Vagina (tissue), 2 donors: Measurements from ENCODE around the gene EVC.

ENCODE experiments used
- POLR2A ChIP-seq, 2 donors: fragments of 450-650 bp; IDR thresholded peaks; one replicate each; pipeline ENCODE4 v1.6.1; 2017; ENCODE audit warnings: antibody characterized with exemption in 2 of 2, mild to moderate bottlenecking in 2 of 2, moderate library complexity in 2 of 2
- POLR2AphosphoS5 ChIP-seq, 2 donors: sonication (generic); formaldehyde crosslinking; IDR thresholded peaks; one replicate each; pipeline ENCODE4 v1.9.0; 2017; ENCODE audit warnings: antibody characterized with exemption in 2 of 2, mild to moderate bottlenecking in 2 of 2, low read depth in 1 of 2; ENCODE audit not compliant: insufficient read depth in 1 of 2
- TF ChIP-seq, protein P1 (sequence below), 3 experiments: fragments of 450-650 bp in 2 of 3; fragments of 200-600 bp in 1 of 3; sonication (generic) in 1 of 3; IDR thresholded peaks; one replicate each; pipeline ENCODE4 v1.5.1; 2017 to 2019; ENCODE audit warnings: antibody characterized with exemption in 3 of 3, mild to moderate bottlenecking in 2 of 3, moderate library complexity in 2 of 3

DNA sequence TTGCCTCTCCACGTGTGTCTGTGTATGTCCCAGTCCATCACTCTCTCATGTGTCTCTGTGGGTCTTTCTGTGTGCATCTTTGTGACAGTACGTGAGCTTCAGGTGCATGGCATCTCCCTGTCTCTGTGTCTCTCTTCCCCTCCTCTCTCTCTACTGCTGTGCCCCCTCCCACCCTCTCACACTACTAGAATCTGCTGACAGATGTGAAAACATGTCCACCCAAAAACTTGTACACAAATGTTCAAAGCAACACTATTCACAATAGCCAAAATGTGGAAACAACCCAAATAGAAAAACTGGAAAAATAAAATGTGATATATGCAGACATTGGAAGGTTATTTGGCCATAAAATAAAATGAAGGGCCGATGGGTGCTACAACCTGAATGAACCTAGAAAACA, 10.0 kb downstream of the EVC start:
- TF ChIP-seq, protein P1, sequence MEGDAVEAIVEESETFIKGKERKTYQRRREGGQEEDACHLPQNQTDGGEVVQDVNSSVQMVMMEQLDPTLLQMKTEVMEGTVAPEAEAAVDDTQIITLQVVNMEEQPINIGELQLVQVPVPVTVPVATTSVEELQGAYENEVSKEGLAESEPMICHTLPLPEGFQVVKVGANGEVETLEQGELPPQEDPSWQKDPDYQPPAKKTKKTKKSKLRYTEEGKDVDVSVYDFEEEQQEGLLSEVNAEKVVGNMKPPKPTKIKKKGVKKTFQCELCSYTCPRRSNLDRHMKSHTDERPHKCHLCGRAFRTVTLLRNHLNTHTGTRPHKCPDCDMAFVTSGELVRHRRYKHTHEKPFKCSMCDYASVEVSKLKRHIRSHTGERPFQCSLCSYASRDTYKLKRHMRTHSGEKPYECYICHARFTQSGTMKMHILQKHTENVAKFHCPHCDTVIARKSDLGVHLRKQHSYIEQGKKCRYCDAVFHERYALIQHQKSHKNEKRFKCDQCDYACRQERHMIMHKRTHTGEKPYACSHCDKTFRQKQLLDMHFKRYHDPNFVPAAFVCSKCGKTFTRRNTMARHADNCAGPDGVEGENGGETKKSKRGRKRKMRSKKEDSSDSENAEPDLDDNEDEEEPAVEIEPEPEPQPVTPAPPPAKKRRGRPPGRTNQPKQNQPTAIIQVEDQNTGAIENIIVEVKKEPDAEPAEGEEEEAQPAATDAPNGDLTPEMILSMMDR (IDR thresholded peaks at IDR 0.05): no peak
- no peak for TF ChIP-seq POLR2A (IDR thresholded peaks at IDR 0.05)
- no peak for TF ChIP-seq POLR2AphosphoS5 (IDR thresholded peaks at IDR 0.05; ENCODE audit: insufficient read depth in 1 of 2, low read depth in 1 of 2)
